NCI-H146 treated with DMSO at 0.1 percent for 48 hours (cell line): ENCODE results near the gene SYTL3.
"Not testable (repeated sequence)": the region's sequence is repeated elsewhere in the genome, so short reads cannot be mapped to it uniquely, and the experiment has no call there.

Experiments
- DNase-seq: peaks from one replicate; lab custom pipeline; 2025; ENCODE audit not compliant: unreplicated experiment; lab: John Stamatoyannopoulos, UW

The SYTL3 gene

GRCh38 chr6:158638324-158638854, 11.5 kb upstream of the SYTL3 start:
- no peak for DNase-seq

- DNase-seq = no peak
Observed at GRCh38 chr6:158639056-158639455, 10.8 kb upstream of the SYTL3 start.

- DNase-seq = no peak
Observed at GRCh38 chr6:158640519-158640918, 9.3 kb upstream of the SYTL3 start.

- no peak for DNase-seq
Observed at GRCh38 chr6:158642097-158642601, 7.7 kb upstream of the SYTL3 start.

- peak; percentile 45 for DNase-seq
Observed at GRCh38 chr6:158643836-158644230, 6.0 kb upstream of the SYTL3 start.

GRCh38 chr6:158644231-158645063, 5.4 kb upstream of the SYTL3 start, which contains the start of gene DYNLT1:
Gene DYNLT1, minus strand, starts transcription at chr6:158644743. Its CDS starts 35 bp downstream, at chr6:158644708.
- peak; percentile 98 for DNase-seq

- no peak for DNase-seq
Observed at GRCh38 chr6:158645064-158646022, 4.5 kb upstream of the SYTL3 start.

- no peak for DNase-seq
Observed at GRCh38 chr6:158646023-158646910, 3.6 kb upstream of the SYTL3 start.

- DNase-seq = no peak
Observed at GRCh38 chr6:158647501-158647900, 2.4 kb upstream of the SYTL3 start.

- DNase-seq = no peak
Observed at GRCh38 chr6:158648682-158649131, 1.1 kb upstream of the SYTL3 start.

- not testable (repeated sequence) for DNase-seq
Observed at GRCh38 chr6:158651981-158652737, 2.3 kb downstream of the SYTL3 start.

- DNase-seq = no peak
Observed at GRCh38 chr6:158653577-158654354, 3.9 kb downstream of the SYTL3 start.

GRCh38 chr6:158654498-158654897, 4.6 kb downstream of the SYTL3 start:
- no peak for DNase-seq

- DNase-seq = no peak
Observed at GRCh38 chr6:158654960-158655489, 5.2 kb downstream of the SYTL3 start.

GRCh38 chr6:158655569-158656450, 6.0 kb downstream of the SYTL3 start:
- DNase-seq = no peak

- not testable (repeated sequence) for DNase-seq
Observed at GRCh38 chr6:158656986-158657385, 7.1 kb downstream of the SYTL3 start.

GRCh38 chr6:158660333-158660754, 10.5 kb downstream of the SYTL3 start:
- peak; percentile 79 for DNase-seq
